IPS-11a (cell line): Measurements from ENCODE around the gene PLXNA3.
A peak's percentile ranks its signal among the peaks of the same experiment; 100 is the strongest.

Source experiments
- H3K4me3 ChIP-seq: one replicate; pipeline ENCODE4 v1.5.1; 2013; ENCODE audit warnings: low read depth, low read length, control low read depth

The PLXNA3 gene

DNA sequence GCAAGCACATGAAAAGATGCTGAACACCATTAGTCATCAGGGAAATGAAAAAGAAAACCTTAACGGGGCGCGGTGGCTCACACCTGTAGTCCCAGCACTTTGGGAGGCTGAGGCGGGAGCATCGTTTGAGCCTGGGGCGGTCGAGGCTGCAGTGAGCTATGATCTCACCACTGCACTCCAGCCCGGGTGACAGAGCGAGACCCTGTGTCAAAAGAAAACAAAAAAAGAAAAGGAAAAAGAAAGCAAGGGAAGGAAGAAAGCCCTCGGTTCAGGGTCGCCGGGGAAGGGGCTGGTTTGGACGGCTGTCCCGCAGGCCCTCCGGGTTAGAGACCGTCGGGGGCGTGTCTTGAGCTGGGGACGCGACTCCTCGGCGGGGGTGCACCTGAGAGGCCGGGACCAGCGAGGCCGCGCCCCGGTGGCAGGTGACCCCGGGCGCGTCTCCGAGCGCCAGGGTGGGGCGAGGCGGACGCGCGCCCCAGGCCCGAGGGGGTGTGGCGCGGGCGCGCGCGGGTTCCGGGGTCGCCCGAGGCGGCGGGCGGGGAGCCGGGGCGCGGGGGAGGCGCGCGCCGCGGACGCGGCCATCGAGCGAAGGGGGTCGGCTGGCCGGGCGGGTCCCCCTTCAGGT, 478 bp upstream of the PLXNA3 start:
- H3K4me3 ChIP-seq: no peak overlapping the region

GRCh38 chrX:154458954-154459778, 1.1 kb downstream of the PLXNA3 start:
- H3K4me3 ChIP-seq: peak overlapping the region; percentile 37

GRCh38 chrX:154459832-154460231, 1.8 kb downstream of the PLXNA3 start:
- H3K4me3 ChIP-seq: no peak overlapping the region

- H3K4me3 ChIP-seq: no peak overlapping the region
Measured at GRCh38 chrX:154460326-154460725, 2.2 kb downstream of the PLXNA3 start.

GRCh38 chrX:154462396-154462795, 4.3 kb downstream of the PLXNA3 start:
- H3K4me3 ChIP-seq: no peak overlapping the region

GRCh38 chrX:154463611-154464220, 5.6 kb downstream of the PLXNA3 start:
- no peak overlapping the region for H3K4me3 ChIP-seq

GRCh38 chrX:154464806-154465365, 6.8 kb downstream of the PLXNA3 start:
- no peak overlapping the region for H3K4me3 ChIP-seq

- no peak overlapping the region for H3K4me3 ChIP-seq
Measured at GRCh38 chrX:154465601-154466000, 7.5 kb downstream of the PLXNA3 start.

DNA sequence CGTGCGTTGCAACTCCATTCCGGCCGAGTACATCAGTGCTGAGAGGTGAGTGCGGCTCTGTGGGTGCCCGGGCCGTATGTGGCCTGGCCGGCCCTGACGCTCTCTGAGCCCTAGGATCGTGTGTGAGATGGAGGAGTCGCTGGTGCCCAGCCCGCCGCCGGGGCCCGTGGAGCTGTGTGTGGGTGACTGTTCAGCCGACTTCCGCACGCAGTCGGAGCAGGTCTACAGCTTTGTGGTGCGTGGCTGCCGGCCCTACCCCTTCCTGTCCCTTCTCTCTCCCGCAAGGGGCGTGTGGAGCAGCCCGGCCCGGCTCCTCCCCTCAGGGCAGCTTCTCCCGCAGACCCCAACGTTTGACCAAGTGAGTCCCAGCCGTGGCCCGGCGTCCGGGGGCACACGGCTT, 8.0 kb downstream of the PLXNA3 start:
- no peak overlapping the region for H3K4me3 ChIP-seq

- no peak overlapping the region for H3K4me3 ChIP-seq
Measured at GRCh38 chrX:154466907-154467306, 8.8 kb downstream of the PLXNA3 start.

- no peak overlapping the region for H3K4me3 ChIP-seq
Measured at GRCh38 chrX:154467556-154467955, 9.5 kb downstream of the PLXNA3 start.

DNA sequence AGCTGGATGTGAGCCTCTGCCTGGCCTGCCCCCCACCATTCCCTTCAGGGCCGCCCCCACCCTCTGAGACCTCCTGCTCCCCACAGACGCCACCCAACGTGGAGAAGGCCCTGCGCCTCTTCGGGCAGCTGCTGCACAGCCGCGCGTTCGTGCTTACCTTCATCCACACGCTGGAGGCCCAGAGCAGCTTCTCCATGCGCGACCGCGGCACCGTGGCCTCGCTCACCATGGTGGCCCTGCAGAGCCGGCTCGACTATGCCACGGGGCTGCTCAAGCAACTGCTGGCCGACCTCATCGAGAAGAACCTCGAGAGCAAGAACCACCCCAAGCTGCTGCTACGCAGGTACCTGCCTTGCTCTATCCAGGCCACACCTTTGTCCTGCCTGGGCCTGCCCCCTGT, 10.1 kb downstream of the PLXNA3 start:
- H3K4me3 ChIP-seq: no peak overlapping the region

DNA sequence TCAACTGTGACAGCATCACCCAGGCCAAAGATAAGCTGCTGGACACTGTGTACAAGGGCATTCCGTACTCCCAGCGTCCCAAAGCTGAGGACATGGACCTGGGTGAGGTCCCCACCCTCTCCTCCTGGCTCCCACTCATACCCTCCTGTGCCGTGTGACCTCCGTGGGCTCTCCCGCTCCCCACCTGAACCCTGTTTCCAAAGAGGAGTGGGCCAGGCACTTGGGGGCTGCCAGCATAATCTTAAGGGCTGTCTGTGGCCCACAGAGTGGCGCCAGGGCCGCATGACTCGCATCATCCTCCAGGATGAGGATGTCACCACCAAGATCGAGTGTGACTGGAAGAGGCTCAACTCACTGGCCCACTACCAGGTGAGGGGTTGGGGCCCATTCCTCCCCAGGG, 11.0 kb downstream of the PLXNA3 start:
- H3K4me3 ChIP-seq: no peak overlapping the region

DNA sequence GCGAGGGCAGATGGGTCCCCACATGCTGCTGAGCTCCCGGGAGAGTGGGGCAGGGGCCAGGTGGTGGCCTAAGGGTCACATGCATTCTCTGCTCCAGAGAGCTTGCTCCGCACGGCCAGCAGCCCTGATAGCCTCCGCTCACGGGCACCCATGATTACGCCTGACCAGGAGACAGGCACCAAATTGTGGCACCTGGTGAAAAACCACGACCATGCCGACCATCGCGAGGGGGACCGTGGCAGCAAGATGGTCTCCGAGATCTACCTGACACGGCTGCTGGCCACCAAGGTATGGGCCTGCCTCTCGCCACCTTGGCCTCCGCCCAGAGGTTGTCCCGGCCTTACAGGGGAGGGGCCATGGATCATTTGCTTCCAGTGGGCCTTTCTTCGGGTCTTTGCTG, 11.8 kb downstream of the PLXNA3 start:
- no peak overlapping the region for H3K4me3 ChIP-seq

DNA sequence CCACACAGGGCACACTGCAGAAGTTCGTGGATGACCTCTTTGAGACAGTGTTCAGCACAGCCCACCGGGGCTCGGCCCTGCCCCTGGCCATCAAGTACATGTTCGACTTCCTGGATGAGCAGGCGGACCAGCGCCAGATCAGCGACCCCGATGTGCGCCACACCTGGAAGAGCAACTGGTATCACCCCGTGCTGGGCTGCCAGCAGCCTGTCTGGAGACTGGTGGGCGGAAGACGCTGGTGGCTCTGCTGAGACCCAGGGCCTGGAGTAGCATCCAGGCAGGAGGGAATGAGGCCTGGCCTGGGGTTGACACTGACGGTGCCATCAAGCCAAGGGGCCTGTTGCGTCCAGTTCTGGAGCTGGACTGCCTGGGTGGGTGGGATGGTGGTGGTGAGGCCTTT, 12.4 kb downstream of the PLXNA3 start:
- H3K4me3 ChIP-seq: no peak overlapping the region

- no peak overlapping the region for H3K4me3 ChIP-seq
Measured at GRCh38 chrX:154470914-154471568, 13.0 kb downstream of the PLXNA3 start.

DNA sequence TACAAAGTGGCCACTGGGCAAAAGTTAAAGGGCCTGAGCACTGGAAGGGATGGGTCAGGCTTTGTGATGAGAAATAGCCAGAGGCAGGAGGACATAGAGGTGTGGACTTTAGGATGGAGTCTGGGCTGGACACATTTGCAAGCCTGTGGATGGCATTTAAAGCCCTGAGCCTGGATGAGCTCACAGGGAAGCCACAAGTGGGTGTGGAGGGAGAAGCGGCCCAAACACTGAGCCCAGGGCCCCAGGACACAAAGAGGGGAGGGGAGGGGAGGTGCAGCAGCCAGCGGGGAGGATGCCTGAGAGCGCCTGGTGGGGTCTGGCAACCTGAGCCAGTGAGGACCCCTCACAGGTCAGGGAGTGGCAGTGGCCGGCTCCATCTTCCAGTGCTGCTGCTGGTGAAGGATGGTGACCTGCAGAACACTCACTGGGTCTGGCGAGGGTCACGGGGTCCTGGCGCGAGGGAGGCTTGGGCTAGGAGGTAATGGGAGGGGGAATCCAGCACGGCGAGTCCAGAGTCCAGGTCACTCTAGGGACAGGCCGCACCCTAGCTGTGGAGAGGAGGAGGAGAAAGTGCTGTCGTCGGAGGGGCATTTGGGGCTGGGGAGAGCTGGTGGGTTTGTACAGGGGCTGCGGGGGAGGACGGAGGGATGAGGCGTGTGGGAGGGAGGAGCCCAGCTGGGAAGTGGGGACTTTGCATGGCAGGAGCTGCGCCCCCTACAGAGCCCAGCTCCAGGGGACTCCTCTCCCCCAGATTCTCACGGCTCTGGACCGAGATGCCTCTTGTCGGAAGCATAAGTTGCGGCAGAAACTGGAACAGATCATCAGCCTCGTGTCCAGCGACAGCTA, 14.0 kb downstream of the PLXNA3 start:
- no peak overlapping the region for H3K4me3 ChIP-seq

DNA sequence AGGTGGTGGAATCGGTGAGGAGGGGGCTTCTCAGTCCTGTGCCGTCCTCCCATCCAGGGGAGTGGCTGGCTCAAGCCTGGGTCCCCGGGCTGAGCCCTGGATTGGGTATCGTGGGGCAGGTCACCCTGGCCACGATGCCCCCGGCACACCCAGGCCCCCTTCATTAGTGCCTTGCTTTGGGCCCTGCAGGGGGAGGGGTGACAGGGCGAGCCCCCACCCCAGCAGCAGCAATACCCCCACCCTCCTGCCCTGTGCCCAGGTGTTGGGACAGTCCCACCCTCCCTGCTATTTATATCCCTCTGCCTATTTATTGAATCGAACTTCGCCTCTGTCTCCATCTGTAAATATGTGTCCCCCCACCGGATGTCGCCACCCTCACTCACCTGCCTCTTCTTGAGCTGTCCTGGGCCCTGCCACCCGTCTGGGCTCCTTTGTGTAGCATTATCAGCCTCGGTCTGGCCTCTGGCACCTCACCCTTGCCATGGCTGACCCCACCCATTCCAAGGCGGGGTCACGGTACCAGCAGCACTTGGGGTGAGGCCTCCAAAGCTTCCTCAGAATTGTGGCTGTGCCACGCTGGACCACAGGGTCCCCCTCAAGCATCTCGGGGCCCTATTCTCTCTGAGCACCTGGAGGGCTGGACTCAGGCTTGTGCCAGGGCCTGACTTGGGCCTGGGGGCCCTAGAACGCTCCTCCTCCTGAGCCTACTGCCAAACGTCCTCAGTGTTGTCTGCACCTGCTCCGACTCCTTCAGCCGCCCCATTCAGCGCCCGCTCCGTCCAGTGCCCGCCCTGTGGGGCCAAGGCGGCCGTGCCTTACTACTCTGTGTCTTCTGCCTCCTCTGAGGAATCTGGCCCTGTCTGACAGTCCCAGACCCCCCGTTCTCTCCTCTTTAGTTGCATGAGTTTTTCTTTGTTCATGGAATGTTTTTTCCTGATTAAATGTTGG, 14.9 kb downstream of the PLXNA3 start:
- H3K4me3 ChIP-seq: no peak overlapping the region

DNA sequence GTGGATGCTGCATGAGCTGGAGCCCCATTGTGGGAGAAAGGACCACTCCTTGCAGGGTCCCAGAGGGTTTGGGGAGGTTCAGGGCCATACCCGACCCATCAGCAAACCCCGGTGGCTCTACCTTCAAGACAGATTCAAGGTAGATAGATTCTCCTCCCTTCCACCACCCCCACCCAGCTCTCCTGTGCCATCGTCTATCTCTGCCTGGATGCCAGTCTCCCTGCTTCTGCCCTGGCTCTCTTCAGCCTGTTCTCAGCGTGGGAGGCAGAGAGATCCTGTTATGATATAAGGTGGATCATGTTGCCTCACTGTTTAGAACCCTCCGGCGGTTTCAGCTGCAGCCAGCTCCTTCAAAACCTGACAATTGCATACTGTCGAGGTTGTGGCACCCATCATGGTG, 15.6 kb downstream of the PLXNA3 start:
- no peak overlapping the region for H3K4me3 ChIP-seq
